Measurements from ENCODE around the gene TSTD2.

DNA sequence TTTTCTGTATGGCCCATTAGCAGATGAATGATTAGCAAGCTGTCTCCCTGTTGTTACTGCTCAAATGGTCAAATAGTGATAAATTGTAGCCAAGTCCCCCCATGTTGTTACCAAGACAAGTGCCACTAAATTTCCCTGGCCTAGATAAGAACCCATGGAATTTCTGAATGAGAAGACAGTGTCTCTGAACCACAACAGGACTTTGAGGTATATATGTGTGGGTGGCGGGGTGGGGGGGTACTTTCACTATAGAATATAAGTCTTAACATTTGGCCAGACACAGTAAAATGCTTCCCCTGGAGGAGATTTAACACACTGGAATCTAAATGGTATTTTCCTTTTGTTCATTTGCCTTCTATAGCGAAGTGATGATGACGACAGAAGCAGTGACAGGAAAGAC is 35.3 kb upstream of the TSTD2 start:
- TF ChIP-seq, protein P1, sequence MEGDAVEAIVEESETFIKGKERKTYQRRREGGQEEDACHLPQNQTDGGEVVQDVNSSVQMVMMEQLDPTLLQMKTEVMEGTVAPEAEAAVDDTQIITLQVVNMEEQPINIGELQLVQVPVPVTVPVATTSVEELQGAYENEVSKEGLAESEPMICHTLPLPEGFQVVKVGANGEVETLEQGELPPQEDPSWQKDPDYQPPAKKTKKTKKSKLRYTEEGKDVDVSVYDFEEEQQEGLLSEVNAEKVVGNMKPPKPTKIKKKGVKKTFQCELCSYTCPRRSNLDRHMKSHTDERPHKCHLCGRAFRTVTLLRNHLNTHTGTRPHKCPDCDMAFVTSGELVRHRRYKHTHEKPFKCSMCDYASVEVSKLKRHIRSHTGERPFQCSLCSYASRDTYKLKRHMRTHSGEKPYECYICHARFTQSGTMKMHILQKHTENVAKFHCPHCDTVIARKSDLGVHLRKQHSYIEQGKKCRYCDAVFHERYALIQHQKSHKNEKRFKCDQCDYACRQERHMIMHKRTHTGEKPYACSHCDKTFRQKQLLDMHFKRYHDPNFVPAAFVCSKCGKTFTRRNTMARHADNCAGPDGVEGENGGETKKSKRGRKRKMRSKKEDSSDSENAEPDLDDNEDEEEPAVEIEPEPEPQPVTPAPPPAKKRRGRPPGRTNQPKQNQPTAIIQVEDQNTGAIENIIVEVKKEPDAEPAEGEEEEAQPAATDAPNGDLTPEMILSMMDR (conservative IDR thresholded peaks at IDR 0.05 in 1 of 2, IDR thresholded peaks at IDR 0.05 in 1 of 2; ENCODE audit: extremely low read depth in 1 of 2, insufficient read depth in 1 of 2, low read depth in 1 of 2, low read length in 2 of 2), result no peak
- no peak for TF ChIP-seq EZH2 (IDR thresholded peaks at IDR 0.05; ENCODE audit: borderline replicate concordance, low read length)

Data from mammary epithelial cell (primary cell).